KMS-11 (cell line): Measurements from ENCODE around the gene SDHA.

Source experiments
- H2AFZ ChIP-seq: fragments of 200-600 bp; sonication (generic); 2 replicates; pipeline ENCODE4 v1.6.1; 2016; ENCODE audit warnings: antibody characterized with exemption, mixed run types, low read depth
- H3K27ac ChIP-seq: fragments of 200-600 bp; sonication (generic); 2 replicates; pipeline ENCODE4 v1.6.1; 2016; ENCODE audit warnings: mild to moderate bottlenecking, mixed run types
- H3K27me3 ChIP-seq: fragments of 200-600 bp; sonication (generic); 2 replicates; pipeline ENCODE4 v1.6.1; 2017; ENCODE audit warnings: mild to moderate bottlenecking, low read depth, mixed run types, moderate library complexity; ENCODE audit not compliant: insufficient read depth
- H3K36me3 ChIP-seq: fragments of 200-600 bp; sonication (generic); 2 replicates; pipeline ENCODE4 v1.6.1; 2017; ENCODE audit warnings: mild to moderate bottlenecking, mixed run types; ENCODE audit not compliant: insufficient read depth
- H3K4me1 ChIP-seq: fragments of 200-600 bp; sonication (generic); 2 replicates; pipeline ENCODE4 v1.6.1; 2016; ENCODE audit warnings: mild to moderate bottlenecking, low read depth, mixed run types; ENCODE audit not compliant: poor library complexity, severe bottlenecking
- H3K4me2 ChIP-seq: fragments of 200-600 bp; sonication (generic); 2 replicates; pipeline ENCODE4 v1.7.0; 2016; ENCODE audit warnings: mild to moderate bottlenecking, mixed run types
- H3K4me3 ChIP-seq: fragments of 200-600 bp; sonication (generic); IDR thresholded peaks from 2 replicates; pipeline ENCODE4 v1.6.1; 2017; ENCODE audit warnings: low read depth, low read length, mixed read lengths; ENCODE audit not compliant: insufficient read depth
- H3K79me2 ChIP-seq: fragments of 200-600 bp; sonication (generic); 2 replicates; pipeline ENCODE4 v1.6.1; 2016; ENCODE audit warnings: low read depth, mixed run types; ENCODE audit not compliant: insufficient read depth
- H3K9ac ChIP-seq: fragments of 200-600 bp; sonication (generic); 2 replicates; pipeline ENCODE4 v1.6.1; 2016; ENCODE audit warnings: mild to moderate bottlenecking, mixed run types
- H4K20me1 ChIP-seq: fragments of 200-600 bp; sonication (generic); 2 replicates; pipeline ENCODE4 v1.6.1; 2016; ENCODE audit warnings: mild to moderate bottlenecking, mixed run types; ENCODE audit not compliant: insufficient read depth
- CTCF ChIP-seq: fragments of 200-600 bp; sonication (generic); conservative IDR thresholded peaks from 2 replicates; pipeline ENCODE4 v1.6.1; 2017; ENCODE audit warnings: low read depth, mild to moderate bottlenecking, antibody characterized with exemption, low read length, moderate library complexity, mixed read lengths

SDHA gene

GRCh38 chr5:189486-189885 lies 28.6 kb upstream of the SDHA start:
- Histone ChIP-seq H3K9ac (peak overlapping the region; percentile 73; the same call in 1 of the 2 replicates), H3K4me1 (peaks cover 54% of the 10 kb centered on the region), H2AFZ (no peak overlapping the region), H4K20me1 (no peaks in the 10 kb centered on the region), H3K27ac (peak overlapping the region; percentile 86), H3K79me2 (peaks cover 37% of the 10 kb centered on the region), H3K4me3 (no peak overlapping the region), H3K27me3 (no peaks in the 10 kb centered on the region), H3K4me2 (peak overlapping the region; percentile 99), H3K36me3 (no peaks in the 10 kb centered on the region; the same call in 1 of the 2 replicates)
- TF ChIP-seq CTCF: no peak

- TF ChIP-seq CTCF: no peak
- H3K4me2 ChIP-seq: peak overlapping the region; percentile 99
- no peaks in the 10 kb centered on the region for H4K20me1 ChIP-seq
- H3K79me2 ChIP-seq: peaks cover 42% of the 10 kb centered on the region
- H3K4me3 ChIP-seq: no peak overlapping the region
- peak overlapping the region; percentile 73; the same call in 1 of the 2 replicates for H3K9ac ChIP-seq
- peak overlapping the region; percentile 86 for H3K27ac ChIP-seq
- H3K4me1 ChIP-seq: peaks cover 54% of the 10 kb centered on the region
- no peaks in the 10 kb centered on the region for H3K27me3 ChIP-seq
- H3K36me3 ChIP-seq: peaks cover 4% of the 10 kb centered on the region; the same call in 1 of the 2 replicates
- peak overlapping the region; percentile 63 for H2AFZ ChIP-seq
Measured at GRCh38 chr5:189976-190365, 28.1 kb upstream of the SDHA start.

GRCh38 chr5:190366-191035 lies 27.6 kb upstream of the SDHA start:
- Histone ChIP-seq H3K79me2 (peaks cover 47% of the 10 kb centered on the region), H3K9ac (peak overlapping the region; percentile 73), H3K27ac (peak overlapping the region; percentile 86), H2AFZ (peak overlapping the region; percentile 63), H3K36me3 (peaks cover 5% of the 10 kb centered on the region; the same call in 1 of the 2 replicates), H3K4me1 (peaks cover 54% of the 10 kb centered on the region), H3K4me3 (no peak overlapping the region), H3K27me3 (no peaks in the 10 kb centered on the region), H3K4me2 (peak overlapping the region; percentile 99), H4K20me1 (no peaks in the 10 kb centered on the region)
- no peak for TF ChIP-seq CTCF

GRCh38 chr5:191036-191948 lies 26.8 kb upstream of the SDHA start, which contains the start of gene LRRC14B:
TSS of gene LRRC14B (plus strand) at chr5:191495. CDS start at chr5:191539, 44 bp downstream.
- Histone ChIP-seq H3K27me3 (no peaks in the 10 kb centered on the region), H4K20me1 (no peaks in the 10 kb centered on the region), H3K36me3 (peaks cover 5% of the 10 kb centered on the region; the same call in 1 of the 2 replicates), H3K4me3 (no peak within 1 kb of the TSS), H3K27ac (peak within 1 kb of the TSS; percentile 86), H3K79me2 (peaks cover 47% of the 10 kb centered on the region), H3K4me2 (peak within 1 kb of the TSS; percentile 99), H3K9ac (peak within 1 kb of the TSS; percentile 73), H2AFZ (peak within 1 kb of the TSS; percentile 63), H3K4me1 (peaks cover 54% of the 10 kb centered on the region)
- no peak for TF ChIP-seq CTCF
